IMR-90 (cell line): ENCODE measurements around the gene GALNT7. TPM values are rescaled to one million over a fixed set of nuclear protein-coding genes. Genes with fewer than 3 reads are reported as not detected.

Source experiments
- ATAC-seq: fragments of 200-7000 bp; cut with Tn5 transposase; 2 replicates; pipeline ENCODE4 v1.9.1; 2020; ENCODE audit warnings: low read depth, mild to moderate bottlenecking, moderate library complexity
- BruUV-seq: library from RNA; stranded (reverse); fragments of 400-500 nt; replicated peaks from 2 replicates; lab custom pipeline; 2021; lab: Mats Ljungman, UMichigan
- CTCF ChIA-PET: fragments of 300-600 bp; formaldehyde crosslinking; extraction: SDS; loops from one replicate; lab custom pipeline; 2021; ENCODE audit warnings: antibody characterized with exemption; lab: Yijun Ruan, JAX
- POLR2A ChIA-PET: fragments of 300-600 bp; sonication (Branson Sonifier 250); formaldehyde crosslinking; loops from one replicate; lab custom pipeline; 2022; ENCODE audit warnings: antibody characterized with exemption; ENCODE audit not compliant: unreplicated experiment; lab: Charles Lee
- DNase-seq: peaks from one replicate; pipeline ENCODE4 v3.0.0; 2013
- H2AFZ ChIP-seq: replicated peaks from 2 replicates; pipeline ENCODE3; 2013; ENCODE audit warnings: low read length, mild to moderate bottlenecking; ENCODE audit not compliant: poor library complexity
- H2AK5ac ChIP-seq: 2 replicates; pipeline ENCODE4 v1.6.1; 2013; ENCODE audit warnings: low read depth, low read length, inconsistent platforms
- H2AK9ac ChIP-seq: replicated peaks from 2 replicates; pipeline ENCODE3; 2013; ENCODE audit warnings: mild to moderate bottlenecking, low read depth, low read length, moderate library complexity; ENCODE audit not compliant: poor library complexity
- H2BK120ac ChIP-seq: 2 replicates; pipeline ENCODE4 v1.6.1; 2013; ENCODE audit warnings: low read depth, low read length, inconsistent platforms
- H2BK15ac ChIP-seq: 3 replicates; pipeline ENCODE4 v1.6.1; 2013; ENCODE audit warnings: low read depth, low read length, inconsistent platforms
- H2BK20ac ChIP-seq: 2 replicates; pipeline ENCODE4 v1.6.1; 2013; ENCODE audit warnings: low read depth, mild to moderate bottlenecking, inconsistent platforms, low read length, moderate library complexity
- H2BK5ac ChIP-seq: 2 replicates; pipeline ENCODE4 v1.6.1; 2013; ENCODE audit warnings: mild to moderate bottlenecking, low read depth, low read length, inconsistent platforms; ENCODE audit not compliant: poor library complexity, severe bottlenecking
- H3K14ac ChIP-seq: replicated peaks from 2 replicates; pipeline ENCODE4 v1.6.1; 2013; ENCODE audit warnings: low read depth, low read length, inconsistent platforms
- H3K18ac ChIP-seq: 2 replicates; pipeline ENCODE4 v1.6.1; 2013; ENCODE audit warnings: low read depth, low read length, control low read depth
- H3K23ac ChIP-seq: 2 replicates; pipeline ENCODE4 v1.6.1; 2013; ENCODE audit warnings: low read depth, low read length, inconsistent platforms
- H3K27ac ChIP-seq: 2 replicates; pipeline ENCODE4 v1.5.1; 2013; ENCODE audit warnings: mild to moderate bottlenecking, control low read depth, low read length; ENCODE audit not compliant: insufficient read depth
- H3K27me3 ChIP-seq: 2 replicates; pipeline ENCODE4 v1.6.1; 2013; ENCODE audit warnings: low read length; ENCODE audit not compliant: control insufficient read depth, insufficient read depth
- H3K36me3 ChIP-seq: 2 replicates; pipeline ENCODE4 v1.6.1; 2013; ENCODE audit warnings: low read length, mixed read lengths; ENCODE audit not compliant: control insufficient read depth, insufficient read depth
- H3K4ac ChIP-seq: 2 replicates; pipeline ENCODE4 v1.6.1; 2013; ENCODE audit warnings: low read depth, low read length, inconsistent platforms
- H3K4me1 ChIP-seq: 2 replicates; pipeline ENCODE4 v1.6.1; 2013; ENCODE audit warnings: low read length, mixed read lengths; ENCODE audit not compliant: control insufficient read depth, insufficient read depth
- H3K4me2 ChIP-seq: 2 replicates; pipeline ENCODE4 v1.6.1; 2013; ENCODE audit warnings: low read depth, mild to moderate bottlenecking, control low read depth, low read length, moderate library complexity
- H3K4me3 ChIP-seq: 2 replicates; pipeline ENCODE4 v1.5.1; 2013; ENCODE audit warnings: low read depth, mild to moderate bottlenecking, control low read depth, low read length, moderate library complexity; ENCODE audit not compliant: insufficient read depth
- H3K56ac ChIP-seq: 2 replicates; pipeline ENCODE4 v1.6.1; 2013; ENCODE audit warnings: low read length, inconsistent platforms; ENCODE audit not compliant: insufficient read depth; ENCODE audit errors: extremely low read depth
- H3K79me1 ChIP-seq, 2 experiments: 2 replicates each; pipeline ENCODE4 v1.6.1; 2013; ENCODE audit warnings: low read length in 2 of 2, inconsistent platforms in 1 of 2, low read depth in 1 of 2
- H3K9ac ChIP-seq: 2 replicates; pipeline ENCODE4 v1.6.1; 2013; ENCODE audit warnings: low read depth, low read length, control low read depth
- H3K9me1 ChIP-seq: 2 replicates; pipeline ENCODE4 v1.6.1; 2013; ENCODE audit warnings: low read length, inconsistent platforms; ENCODE audit not compliant: insufficient read depth
- H3K9me3 ChIP-seq: 2 replicates; pipeline ENCODE4 v1.6.1; 2013; ENCODE audit warnings: low read length; ENCODE audit not compliant: control insufficient read depth, insufficient read depth
- H4K20me1 ChIP-seq: 2 replicates; pipeline ENCODE4 v1.6.1; 2013; ENCODE audit warnings: low read length, inconsistent platforms; ENCODE audit not compliant: insufficient read depth
- H4K5ac ChIP-seq: 2 replicates; pipeline ENCODE4 v1.6.1; 2013; ENCODE audit warnings: mild to moderate bottlenecking, low read depth, low read length, control low read depth
- H4K8ac ChIP-seq, 2 experiments: 2 replicates each; pipeline ENCODE4 v1.6.1; 2013; ENCODE audit warnings: low read depth in 2 of 2, low read length in 2 of 2, control low read depth in 1 of 2, inconsistent platforms in 1 of 2
- H4K91ac ChIP-seq: 2 replicates; pipeline ENCODE4 v1.6.1; 2013; ENCODE audit warnings: low read depth, low read length, inconsistent platforms; ENCODE audit not compliant: insufficient read depth
- BHLHE40 ChIP-seq: fragments of 150-350 bp; IDR thresholded peaks from 2 replicates; pipeline ENCODE4 v1.6.1; 2016; ENCODE audit warnings: mild to moderate bottlenecking, low read depth, low read length
- CHD1 ChIP-seq: IDR thresholded peaks from 2 replicates; pipeline ENCODE4 v1.6.1; 2012; ENCODE audit warnings: low read depth, low read length, improper control_type of control experiment
- MXI1 ChIP-seq: IDR thresholded peaks from 2 replicates; pipeline ENCODE4 v1.6.1; 2012; ENCODE audit warnings: low read depth, mild to moderate bottlenecking, low read length, moderate library complexity, borderline replicate concordance
- NFE2L2 ChIP-seq: fragments of 150-350 bp; IDR thresholded peaks from 2 replicates; pipeline ENCODE4 v1.6.1; 2016; ENCODE audit warnings: low read depth, mild to moderate bottlenecking, low read length
- WGBS, 2 experiments: methylation state at CpG; one replicate each; pipeline versions ENCODE4 v1.1.5 to v1.1.7; 2013; ENCODE audit warnings: missing lambda C conversion rate in 2 of 2; ENCODE audit not compliant: insufficient read length in 1 of 2; ENCODE audit errors: extremely low coverage in 2 of 2; 5-methylcytosine and 5-hydroxymethylcytosine counted together
- dilution Hi-C: fragments of 300-500 bp; cut with HindIII; formaldehyde crosslinking; loops from one replicate; pipeline ENCODE4 v1.14.3; 2018; ENCODE audit warnings: low sequenced_read_pairs; ENCODE audit not compliant: unreplicated experiment
- in situ Hi-C: fragments of 300-500 bp; cut with MboI; formaldehyde crosslinking; loops from 3 replicates; pipeline ENCODE4 v1.14.3; 2019; ENCODE audit warnings: low sequenced_read_pairs, inconsistent platforms, mixed read lengths
- intact Hi-C: fragments of 100-400 bp; cut with micrococcal nuclease; formaldehyde crosslinking; loops from 2 replicates; pipeline ENCODE4 v1.10.0; 2022
- polyA plus RNA-seq, 3 experiments: library from polyadenylated mRNA; depleted of rRNA; stranded (reverse); fragments of >200 nt; gene quantifications; 2 replicates each; pipeline ENCODE4 v1.2.3, GENCODE V29; 2012; ENCODE audit warnings: low replicate concordance in 1 of 3
- total RNA-seq: library from RNA; depleted of rRNA; stranded (reverse); fragments of >200 nt; gene quantifications from 2 replicates; pipeline ENCODE4 v1.2.3, GENCODE V29; 2012
- TF ChIP-seq, protein P1 (sequence below): fragments of 150-350 bp; IDR thresholded peaks from 2 replicates; pipeline ENCODE4 v1.6.1; 2017; ENCODE audit warnings: mild to moderate bottlenecking, antibody characterized with exemption, low read length, low read depth

GALNT7 gene
- total and polyA plus RNA-seq, 2 of the 4 experiments (the other 2 are of a cell fraction) = 19.1 to 31.2 TPM

GRCh38 chr4:173205656-173206055 is 37.0 kb downstream of the GALNT7 start:
- 100% methylated on average over 1 of the region's 2 CpGs; no CpG with 5 or more reads in 1 of the 2 experiments for WGBS, 2 experiments
- Histone ChIP-seq H2BK5ac (no peak overlapping the region), H3K4ac (no peak overlapping the region), H3K79me1 (peaks cover 0 to 3% of the 10 kb centered on the region in 2 experiments; a peak in 2 of 4 replicates), H2BK15ac (no peak overlapping the region), H3K9ac (no peak overlapping the region), H4K8ac (no peak overlapping the region), H3K14ac (no peak overlapping the region), H3K9me3 (no peaks in the 10 kb centered on the region), H3K4me1 (no peaks in the 10 kb centered on the region), H3K4me2 (no peak overlapping the region), H2AK5ac (no peak overlapping the region), H3K4me3 (no peak overlapping the region), H3K18ac (no peak overlapping the region), H3K56ac (no peak overlapping the region), H3K23ac (no peak overlapping the region), H2BK20ac (no peak overlapping the region), H3K27ac (no peak overlapping the region), H4K5ac (no peak overlapping the region), H3K27me3 (no peaks in the 10 kb centered on the region), H2AFZ (no peak overlapping the region), H4K91ac (no peak overlapping the region), H2AK9ac (peak overlapping the region; percentile 40), H3K9me1 (no peaks in the 10 kb centered on the region; the same call in 1 of the 2 replicates), H3K36me3 (no peaks in the 10 kb centered on the region), H4K20me1 (no peaks in the 10 kb centered on the region; the same call in 1 of the 2 replicates), H2BK120ac (no peak overlapping the region)
- ChIA-PET CTCF (no interaction called here), POLR2A (no interaction called here)
- BruUV-seq = no TSS peak
- intact Hi-C loops (no loop called here), in situ Hi-C loops (no loop called here), dilution Hi-C loops (no loop called here)
- TF ChIP-seq, protein P1, sequence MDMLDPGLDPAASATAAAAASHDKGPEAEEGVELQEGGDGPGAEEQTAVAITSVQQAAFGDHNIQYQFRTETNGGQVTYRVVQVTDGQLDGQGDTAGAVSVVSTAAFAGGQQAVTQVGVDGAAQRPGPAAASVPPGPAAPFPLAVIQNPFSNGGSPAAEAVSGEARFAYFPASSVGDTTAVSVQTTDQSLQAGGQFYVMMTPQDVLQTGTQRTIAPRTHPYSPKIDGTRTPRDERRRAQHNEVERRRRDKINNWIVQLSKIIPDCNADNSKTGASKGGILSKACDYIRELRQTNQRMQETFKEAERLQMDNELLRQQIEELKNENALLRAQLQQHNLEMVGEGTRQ = no peak
- TF ChIP-seq CHD1 = no peak
- no peak for TF ChIP-seq BHLHE40
- no peak for TF ChIP-seq NFE2L2
- TF ChIP-seq MXI1 = no peak
- ATAC-seq = no peak
- DNase-seq = no peak
